H9 (cell line): ENCODE results near the gene SEMA5A. TPM values are rescaled to one million over a fixed set of nuclear protein-coding genes. Genes with fewer than 3 reads are reported as not detected.

Source experiments
- DNase-seq: peaks from one replicate; pipeline ENCODE4 v3.0.0-alpha.2; 2017
- H2AFZ ChIP-seq: one replicate; pipeline ENCODE4 v1.6.1; 2013; ENCODE audit warnings: mild to moderate bottlenecking, low read length, control low read depth, moderate library complexity
- H2AK5ac ChIP-seq: 2 replicates; pipeline ENCODE4 v1.6.1; 2013; ENCODE audit warnings: low read length, control low read depth, mixed read lengths; ENCODE audit not compliant: insufficient read length
- H2BK120ac ChIP-seq: one replicate; pipeline ENCODE4 v1.6.1; 2013; ENCODE audit warnings: low read depth, mild to moderate bottlenecking, low read length, control low read depth, inconsistent platforms; ENCODE audit not compliant: poor library complexity, severe bottlenecking
- H2BK12ac ChIP-seq: 2 replicates; pipeline ENCODE4 v1.6.1; 2013; ENCODE audit warnings: low read length, control low read depth, mixed read lengths, low read depth; ENCODE audit not compliant: insufficient read length
- H2BK15ac ChIP-seq: 2 replicates; pipeline ENCODE4 v1.6.1; 2013; ENCODE audit warnings: low read depth, low read length, control low read depth
- H2BK20ac ChIP-seq: one replicate; pipeline ENCODE4 v1.6.1; 2013; ENCODE audit warnings: low read depth, mild to moderate bottlenecking, low read length, control low read depth, inconsistent platforms; ENCODE audit not compliant: poor library complexity, severe bottlenecking
- H2BK5ac ChIP-seq: 2 replicates; pipeline ENCODE4 v1.6.1; 2013; ENCODE audit warnings: low read length, control low read depth, mixed read lengths; ENCODE audit not compliant: insufficient read length
- H3K14ac ChIP-seq: 2 replicates; pipeline ENCODE4 v1.6.1; 2013; ENCODE audit warnings: low read length, control low read depth; ENCODE audit not compliant: insufficient read depth
- H3K18ac ChIP-seq: 2 replicates; pipeline ENCODE4 v1.6.1; 2013; ENCODE audit warnings: low read depth, mild to moderate bottlenecking, mixed read lengths, low read length, control low read depth; ENCODE audit not compliant: insufficient read length
- H3K23ac ChIP-seq: 2 replicates; pipeline ENCODE4 v1.6.1; 2013; ENCODE audit warnings: low read length, control low read depth, mixed read lengths, low read depth; ENCODE audit not compliant: insufficient read length
- H3K23me2 ChIP-seq: 2 replicates; pipeline ENCODE4 v1.6.1; 2013; ENCODE audit warnings: low read depth, mild to moderate bottlenecking, mixed read lengths, low read length, control low read depth; ENCODE audit not compliant: insufficient read length, poor library complexity, severe bottlenecking
- H3K27ac ChIP-seq: 2 replicates; pipeline ENCODE4 v1.5.1; 2013; ENCODE audit warnings: low read length, control low read depth, mixed read lengths, low read depth; ENCODE audit not compliant: insufficient read length
- H3K27me3 ChIP-seq: 2 replicates; pipeline ENCODE4 v1.6.1; 2013; ENCODE audit warnings: low read length, control low read depth, inconsistent platforms; ENCODE audit not compliant: insufficient read depth
- H3K4ac ChIP-seq: 2 replicates; pipeline ENCODE4 v1.6.1; 2013; ENCODE audit warnings: low read depth, mild to moderate bottlenecking, control low read depth, inconsistent platforms, low read length, moderate library complexity
- H3K4me1 ChIP-seq: 2 replicates; pipeline ENCODE4 v1.6.1; 2013; ENCODE audit warnings: low read length, control low read depth, inconsistent platforms; ENCODE audit not compliant: insufficient read depth
- H3K4me2 ChIP-seq: 2 replicates; pipeline ENCODE4 v1.6.1; 2013; ENCODE audit warnings: low read length, control low read depth, mixed read lengths; ENCODE audit not compliant: insufficient read length, insufficient read depth
- H3K56ac ChIP-seq: 2 replicates; pipeline ENCODE4 v1.6.1; 2013; ENCODE audit warnings: low read depth, mild to moderate bottlenecking, mixed read lengths, low read length, control low read depth; ENCODE audit not compliant: insufficient read length
- H3K79me1 ChIP-seq: 2 replicates; pipeline ENCODE4 v1.6.1; 2013; ENCODE audit warnings: low read depth, mild to moderate bottlenecking, moderate library complexity, low read length, control low read depth, inconsistent platforms; ENCODE audit not compliant: insufficient read depth, poor library complexity, severe bottlenecking
- H3K79me2 ChIP-seq: 2 replicates; pipeline ENCODE4 v1.6.1; 2013; ENCODE audit warnings: low read length, control low read depth, inconsistent platforms; ENCODE audit not compliant: insufficient read depth
- H3K9ac ChIP-seq: 2 replicates; pipeline ENCODE4 v1.6.1; 2013; ENCODE audit warnings: low read length, control low read depth, mixed read lengths; ENCODE audit not compliant: insufficient read length; ENCODE audit errors: extremely low read depth
- H3K9me3 ChIP-seq: one replicate; pipeline ENCODE4 v1.6.1; 2013; ENCODE audit warnings: low read depth, low read length, inconsistent platforms; ENCODE audit not compliant: control insufficient read depth
- H3T11ph ChIP-seq: one replicate; pipeline ENCODE4 v1.6.1; 2013; ENCODE audit warnings: mild to moderate bottlenecking, low read length, control low read depth, inconsistent platforms
- H4K20me1 ChIP-seq: one replicate; pipeline ENCODE4 v1.6.1; 2013; ENCODE audit not compliant: control insufficient read depth, insufficient read length, insufficient read depth
- H4K5ac ChIP-seq: 2 replicates; pipeline ENCODE4 v1.6.1; 2013; ENCODE audit warnings: low read depth, mild to moderate bottlenecking, mixed read lengths, low read length, control low read depth; ENCODE audit not compliant: insufficient read length
- H4K8ac ChIP-seq: replicated peaks from 2 replicates; pipeline ENCODE4 v1.6.1; 2013; ENCODE audit warnings: low read length, control low read depth, mixed read lengths, low read depth; ENCODE audit not compliant: insufficient read length
- H4K91ac ChIP-seq: 2 replicates; pipeline ENCODE4 v1.6.1; 2013; ENCODE audit warnings: low read depth, mild to moderate bottlenecking, moderate library complexity, mixed read lengths, low read length, control low read depth; ENCODE audit not compliant: insufficient read length
- H3K27ac Mint-ChIP-seq, 3 experiments: 2 replicates in 2 of 3; 3 replicates in 1 of 3; pipeline ENCODE4 v1.8.0; 2020 to 2021; ENCODE audit warnings: mixed read lengths in 3 of 3, mild to moderate bottlenecking in 1 of 3, moderate library complexity in 1 of 3
- H3K27me3 Mint-ChIP-seq: 2 replicates; pipeline ENCODE4 v1.8.0; 2021; ENCODE audit warnings: low read depth, mild to moderate bottlenecking, moderate library complexity, mixed read lengths
- H3K36me3 Mint-ChIP-seq, 3 experiments: 2 replicates in 2 of 3; 3 replicates in 1 of 3; pipeline ENCODE4 v1.8.0; 2020 to 2021; ENCODE audit warnings: low read depth in 3 of 3, mixed read lengths in 3 of 3; ENCODE audit not compliant: insufficient read depth in 1 of 3
- H3K4me1 Mint-ChIP-seq, 2 experiments: 2 replicates each; pipeline ENCODE4 v1.8.0; 2020; ENCODE audit warnings: mixed read lengths in 2 of 2
- H3K4me3 Mint-ChIP-seq, 2 experiments: 2 replicates in 1 of 2; 3 replicates in 1 of 2; pipeline ENCODE4 v1.8.0; 2020 to 2021; ENCODE audit warnings: mild to moderate bottlenecking in 2 of 2, mixed read lengths in 2 of 2, moderate library complexity in 1 of 2
- H3K9me3 Mint-ChIP-seq, 2 experiments: 2 replicates in 1 of 2; 3 replicates in 1 of 2; pipeline ENCODE4 v1.8.0; 2020; ENCODE audit warnings: mild to moderate bottlenecking in 2 of 2, mixed read lengths in 2 of 2, moderate library complexity in 1 of 2
- CTCF ChIP-seq: fragments of 200-600 bp; sonication (generic); conservative IDR thresholded peaks from 3 replicates; pipeline ENCODE4 v1.8.0; 2021; ENCODE audit warnings: antibody characterized with exemption, mild to moderate bottlenecking
- WGBS: extraction: QIAGEN DNeasy Blood & Tissue Kit; methylation state at CpG from one replicate; pipeline ENCODE4 v1.1.7; 2013; ENCODE audit warnings: missing lambda C conversion rate, low lambda C conversion rate, mixed read lengths; ENCODE audit not compliant: insufficient read length; ENCODE audit errors: extremely low coverage; 5-methylcytosine and 5-hydroxymethylcytosine counted together
- total RNA-seq: library from RNA; stranded (reverse); gene quantifications from 2 replicates; pipeline ENCODE4 v1.2.1, GENCODE V29; 2021

Gene SEMA5A
- total RNA-seq, 1 experiment from 2014 or later: 4.3 TPM

- no peak overlapping the region for H2BK12ac ChIP-seq
- H2BK15ac ChIP-seq: no peak overlapping the region
- H3K23ac ChIP-seq: no peak overlapping the region
- H3K23me2 ChIP-seq: no peaks in the 10 kb centered on the region
- H2AFZ ChIP-seq: no peak overlapping the region
- H3K79me1 ChIP-seq: no peaks in the 10 kb centered on the region
- H4K5ac ChIP-seq: no peak overlapping the region
- H2BK120ac ChIP-seq: no peak overlapping the region
- DNase-seq: no peak
- H3K56ac ChIP-seq: no peak overlapping the region
- no peaks in the 10 kb centered on the region for H4K20me1 ChIP-seq
- no peak overlapping the region for H2BK20ac ChIP-seq
- no peak overlapping the region for H4K8ac ChIP-seq
- Mint-ChIP-seq H3K4me1 (no peaks in the 10 kb centered on the region), H3K4me3 (no peak overlapping the region), H3K27me3 (no peaks in the 10 kb centered on the region; the same call in 1 of the 2 replicates), H3K9me3 (no peaks in the 10 kb centered on the region), H3K36me3 (peaks cover 0 to 11% (median 5%) of the 10 kb centered on the region in 3 experiments; a peak in 3 of 7 replicates), H3K27ac (no peak overlapping the region)
- H3K79me2 ChIP-seq: no peaks in the 10 kb centered on the region
- H3K9me3 ChIP-seq: no peaks in the 10 kb centered on the region
- no peak overlapping the region for H2AK5ac ChIP-seq
- H3K9ac ChIP-seq: no peak overlapping the region
- H3K14ac ChIP-seq: no peak overlapping the region
- H3K18ac ChIP-seq: no peak overlapping the region
- H3K27me3 ChIP-seq: no peaks in the 10 kb centered on the region
- no peak overlapping the region for H4K91ac ChIP-seq
- no peak overlapping the region for H3K4ac ChIP-seq
- no peak overlapping the region for H2BK5ac ChIP-seq
- no CpG with 5 or more reads among the region's 5 CpGs for WGBS
- no peak for TF ChIP-seq CTCF
- H3T11ph ChIP-seq: no peak overlapping the region
- H3K27ac ChIP-seq: no peak overlapping the region
- H3K4me1 ChIP-seq: no peaks in the 10 kb centered on the region
- no peak overlapping the region for H3K4me2 ChIP-seq
These were observed 497.9 kb downstream of the SEMA5A start for GRCh38 chr5:9047932-9048331.
